ENCODE measurements around the gene CYBC1.

- TF ChIP-seq, protein P1, sequence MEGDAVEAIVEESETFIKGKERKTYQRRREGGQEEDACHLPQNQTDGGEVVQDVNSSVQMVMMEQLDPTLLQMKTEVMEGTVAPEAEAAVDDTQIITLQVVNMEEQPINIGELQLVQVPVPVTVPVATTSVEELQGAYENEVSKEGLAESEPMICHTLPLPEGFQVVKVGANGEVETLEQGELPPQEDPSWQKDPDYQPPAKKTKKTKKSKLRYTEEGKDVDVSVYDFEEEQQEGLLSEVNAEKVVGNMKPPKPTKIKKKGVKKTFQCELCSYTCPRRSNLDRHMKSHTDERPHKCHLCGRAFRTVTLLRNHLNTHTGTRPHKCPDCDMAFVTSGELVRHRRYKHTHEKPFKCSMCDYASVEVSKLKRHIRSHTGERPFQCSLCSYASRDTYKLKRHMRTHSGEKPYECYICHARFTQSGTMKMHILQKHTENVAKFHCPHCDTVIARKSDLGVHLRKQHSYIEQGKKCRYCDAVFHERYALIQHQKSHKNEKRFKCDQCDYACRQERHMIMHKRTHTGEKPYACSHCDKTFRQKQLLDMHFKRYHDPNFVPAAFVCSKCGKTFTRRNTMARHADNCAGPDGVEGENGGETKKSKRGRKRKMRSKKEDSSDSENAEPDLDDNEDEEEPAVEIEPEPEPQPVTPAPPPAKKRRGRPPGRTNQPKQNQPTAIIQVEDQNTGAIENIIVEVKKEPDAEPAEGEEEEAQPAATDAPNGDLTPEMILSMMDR (IDR thresholded peaks at IDR 0.05), result no peak
- TF ChIP-seq POLR2A (IDR thresholded peaks at IDR 0.05) (no peak), EP300 (IDR thresholded peaks at IDR 0.05) (peak in 1 of 2 donors; percentile 7)
Observed at GRCh38 chr17:82400830-82401229, 49.7 kb downstream of the CYBC1 start.

Measured in tibial nerve (tissue), 4 donors.